HepG2 (cell line): ENCODE measurements around the gene DHRS1. TPM values are rescaled to one million over a fixed set of nuclear protein-coding genes. Genes with fewer than 3 reads are reported as not detected.

Experiments
- CHD2 ChIP-seq: IDR thresholded peaks from 2 replicates; pipeline ENCODE4 v1.6.1; 2011; ENCODE audit warnings: low read depth, low read length, improper control_type of control experiment
- EHMT2 ChIP-seq: fragments of 200-600 bp; sonication (generic); IDR thresholded peaks from 2 replicates; pipeline ENCODE4 v1.7.0; 2017; ENCODE audit warnings: antibody characterized with exemption, low read depth, low read length, borderline replicate concordance
- ISX ChIP-seq: sonication (generic); formaldehyde crosslinking; conservative IDR thresholded peaks from 2 replicates; pipeline ENCODE4 v1.5.0; 2020; ENCODE audit warnings: missing genetic modification reagents
- KLF15 ChIP-seq: sonication (generic); formaldehyde crosslinking; IDR thresholded peaks from 2 replicates; pipeline ENCODE4 v1.8.1; 2023; ENCODE audit warnings: borderline replicate concordance, mild to moderate bottlenecking, inconsistent platforms, missing genetic modification reagents, mixed read lengths
- MATR3 ChIP-seq: sonication (generic); formaldehyde crosslinking; IDR thresholded peaks from 2 replicates; pipeline ENCODE4 v1.4.0; 2020; ENCODE audit warnings: missing genetic modification reagents
- NFKB2 ChIP-seq: sonication (generic); formaldehyde crosslinking; IDR thresholded peaks from 2 replicates; pipeline ENCODE4 v1.4.0; 2020; ENCODE audit warnings: missing genetic modification reagents, borderline replicate concordance
- POLR2AphosphoS5 ChIP-seq: IDR thresholded peaks from 2 replicates; pipeline ENCODE4 v1.6.1; 2012; ENCODE audit warnings: low read depth, low read length
- RARG ChIP-seq: sonication (generic); formaldehyde crosslinking; IDR thresholded peaks from 2 replicates; pipeline ENCODE4 v1.4.0; 2020; ENCODE audit warnings: low read depth, mild to moderate bottlenecking, missing genetic modification reagents
- SMARCE1 ChIP-seq: fragments of 450-650 bp; IDR thresholded peaks from 2 replicates; pipeline ENCODE4 v1.6.1; 2017; ENCODE audit warnings: borderline replicate concordance
- SSRP1 ChIP-seq: IDR thresholded peaks from 2 replicates; pipeline ENCODE4 v1.6.1; 2016; ENCODE audit warnings: control low read depth
- TEAD2 ChIP-seq: sonication (generic); formaldehyde crosslinking; IDR thresholded peaks from 2 replicates; pipeline ENCODE4 v1.9.0; 2021; ENCODE audit warnings: missing genetic modification reagents
- XRCC5 ChIP-seq: fragments of 200-400 bp; formaldehyde crosslinking; optimal IDR thresholded peaks from 2 replicates; pipeline ENCODE3; 2017; ENCODE audit warnings: mild to moderate bottlenecking, low read length
- YY1 ChIP-seq: IDR thresholded peaks from 2 replicates; pipeline ENCODE4 v1.6.1; 2011; ENCODE audit warnings: low read length, low read depth, moderate library complexity, mild to moderate bottlenecking; ENCODE audit not compliant: insufficient read depth, insufficient replicate concordance
- ZKSCAN1 ChIP-seq: fragments of 150-350 bp; IDR thresholded peaks from 2 replicates; pipeline ENCODE4 v1.6.1; 2014; ENCODE audit warnings: low read length
- ZNF136 ChIP-seq: sonication (generic); formaldehyde crosslinking; IDR thresholded peaks from 2 replicates; pipeline ENCODE4 v1.8.1; 2022; ENCODE audit warnings: low read depth, mild to moderate bottlenecking, moderate library complexity, missing genetic modification reagents
- ZNF225 ChIP-seq: sonication (generic); formaldehyde crosslinking; IDR thresholded peaks from 2 replicates; pipeline ENCODE4 v1.4.0; 2020; ENCODE audit warnings: mild to moderate bottlenecking, missing genetic modification reagents
- ZNF557 ChIP-seq: sonication (generic); formaldehyde crosslinking; IDR thresholded peaks from 2 replicates; pipeline ENCODE4 v1.4.0; 2020; ENCODE audit warnings: missing genetic modification reagents
- ZNF780A ChIP-seq: sonication (generic); formaldehyde crosslinking; IDR thresholded peaks from 2 replicates; pipeline ENCODE4 v1.8.0; 2022; ENCODE audit warnings: mild to moderate bottlenecking, missing genetic modification reagents, moderate library complexity
- ZSCAN21 ChIP-seq: sonication (generic); formaldehyde crosslinking; IDR thresholded peaks from 2 replicates; pipeline ENCODE4 v1.8.0; 2022; ENCODE audit warnings: mild to moderate bottlenecking, missing genetic modification reagents, moderate library complexity, borderline replicate concordance
- polyA plus RNA-seq, 8 experiments: library from polyadenylated mRNA; depleted of rRNA in 3 of 8; stranded (reverse) in 7 of 8; unstranded in 1 of 8; fragments of >200 nt; fragmentation: Illumina TruSeq in 4 of 8; extraction: Trizol in 4 of 8; gene quantifications; 2 replicates each; pipeline versions ENCODE4 v1.2.1 to v1.2.3, GENCODE V29; 2011 to 2016; ENCODE audit warnings: low read depth in 4 of 8, missing spikeins in 1 of 8, mixed read lengths in 1 of 8; ENCODE audit not compliant: insufficient read depth in 1 of 8
- total RNA-seq, 5 experiments: library from RNA; depleted of rRNA; stranded (reverse); fragments of >200 nt; fragmentation: Illumina TruSeq; extraction: Trizol; gene quantifications; 2 replicates each; pipeline ENCODE4 v1.2.3, GENCODE V29; 2016; ENCODE audit warnings: low read depth in 1 of 5
- TF ChIP-seq, protein P1 (sequence below): sonication (generic); formaldehyde crosslinking; IDR thresholded peaks from 2 replicates; pipeline ENCODE4; 2020; ENCODE audit warnings: missing genetic modification reagents, mild to moderate bottlenecking, borderline replicate concordance
- TF ChIP-seq, protein P2 (sequence below): sonication (generic); formaldehyde crosslinking; IDR thresholded peaks from 2 replicates; pipeline ENCODE4 v1.4.0; 2020; ENCODE audit warnings: missing genetic modification reagents

The DHRS1 gene
- total and polyA plus RNA-seq, 2 of the 13 experiments (the other 11 are each of a cell fraction or from before 2014, with no cell fraction given) = 49.8 to 60.8 TPM

DNA sequence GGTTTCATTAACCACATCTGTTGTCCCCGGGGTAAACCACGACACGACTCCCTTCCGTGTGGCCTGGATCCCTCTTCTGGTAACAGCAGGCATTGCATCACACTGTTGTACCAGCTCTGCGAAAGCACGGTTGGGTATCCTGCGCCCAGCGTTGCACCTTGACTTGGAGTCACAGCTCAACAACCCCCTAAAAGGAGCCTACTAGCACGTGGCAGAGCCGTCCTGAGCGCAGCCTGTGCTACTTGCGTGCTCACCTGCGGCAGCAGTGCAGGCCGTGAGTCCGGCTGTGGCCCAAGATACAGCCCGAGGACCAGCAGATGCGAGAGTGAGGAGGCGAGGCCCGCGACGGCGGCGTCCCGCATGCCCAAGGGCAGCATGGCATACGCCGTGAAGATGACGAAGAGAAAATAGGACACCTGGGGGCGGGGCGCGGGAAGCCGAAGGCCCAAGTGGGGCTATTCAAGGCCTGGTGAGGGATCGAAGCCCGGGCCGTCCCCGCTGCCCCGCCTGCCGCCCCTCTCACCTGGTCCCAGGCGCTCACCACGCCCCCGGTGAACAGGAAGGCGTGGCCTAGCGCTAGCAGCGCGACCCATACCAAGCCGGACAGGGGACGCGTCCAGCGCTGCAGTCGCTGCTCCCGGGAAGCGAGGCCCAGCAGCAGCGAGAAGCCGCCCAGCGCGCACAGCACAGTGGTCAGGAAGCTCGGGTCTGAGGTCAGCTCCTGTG lies 32.9 kb upstream of the DHRS1 start (continued):
- TF ChIP-seq MATR3 (CRISPR knock-in tag) = peak; percentile 98; the same call in 1 of the 2 replicates
- TF ChIP-seq SSRP1 (CRISPR knock-in tag) = no peak
- peak; percentile 93; the same call in 1 of the 2 replicates for TF ChIP-seq RARG
- peak; percentile 88; the same call in 1 of the 2 replicates for TF ChIP-seq NFKB2 (CRISPR knock-in tag)
- TF ChIP-seq ZNF136 (CRISPR knock-in tag) = peak; percentile 96
- TF ChIP-seq EHMT2 = no peak
- peak; percentile 47 for TF ChIP-seq CHD2
- peak; percentile 73; the same call in 1 of the 2 replicates for TF ChIP-seq ZSCAN21 (CRISPR knock-in tag)
- TF ChIP-seq ZNF780A (CRISPR knock-in tag) = peak; percentile 96
- no peak for TF ChIP-seq POLR2AphosphoS5
- no peak for TF ChIP-seq ISX (CRISPR knock-in tag)
- TF ChIP-seq, protein P1, sequence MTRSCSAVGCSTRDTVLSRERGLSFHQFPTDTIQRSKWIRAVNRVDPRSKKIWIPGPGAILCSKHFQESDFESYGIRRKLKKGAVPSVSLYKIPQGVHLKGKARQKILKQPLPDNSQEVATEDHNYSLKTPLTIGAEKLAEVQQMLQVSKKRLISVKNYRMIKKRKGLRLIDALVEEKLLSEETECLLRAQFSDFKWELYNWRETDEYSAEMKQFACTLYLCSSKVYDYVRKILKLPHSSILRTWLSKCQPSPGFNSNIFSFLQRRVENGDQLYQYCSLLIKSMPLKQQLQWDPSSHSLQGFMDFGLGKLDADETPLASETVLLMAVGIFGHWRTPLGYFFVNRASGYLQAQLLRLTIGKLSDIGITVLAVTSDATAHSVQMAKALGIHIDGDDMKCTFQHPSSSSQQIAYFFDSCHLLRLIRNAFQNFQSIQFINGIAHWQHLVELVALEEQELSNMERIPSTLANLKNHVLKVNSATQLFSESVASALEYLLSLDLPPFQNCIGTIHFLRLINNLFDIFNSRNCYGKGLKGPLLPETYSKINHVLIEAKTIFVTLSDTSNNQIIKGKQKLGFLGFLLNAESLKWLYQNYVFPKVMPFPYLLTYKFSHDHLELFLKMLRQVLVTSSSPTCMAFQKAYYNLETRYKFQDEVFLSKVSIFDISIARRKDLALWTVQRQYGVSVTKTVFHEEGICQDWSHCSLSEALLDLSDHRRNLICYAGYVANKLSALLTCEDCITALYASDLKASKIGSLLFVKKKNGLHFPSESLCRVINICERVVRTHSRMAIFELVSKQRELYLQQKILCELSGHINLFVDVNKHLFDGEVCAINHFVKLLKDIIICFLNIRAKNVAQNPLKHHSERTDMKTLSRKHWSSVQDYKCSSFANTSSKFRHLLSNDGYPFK (CRISPR knock-in tag) = peak; percentile 88
- TF ChIP-seq, protein P2, sequence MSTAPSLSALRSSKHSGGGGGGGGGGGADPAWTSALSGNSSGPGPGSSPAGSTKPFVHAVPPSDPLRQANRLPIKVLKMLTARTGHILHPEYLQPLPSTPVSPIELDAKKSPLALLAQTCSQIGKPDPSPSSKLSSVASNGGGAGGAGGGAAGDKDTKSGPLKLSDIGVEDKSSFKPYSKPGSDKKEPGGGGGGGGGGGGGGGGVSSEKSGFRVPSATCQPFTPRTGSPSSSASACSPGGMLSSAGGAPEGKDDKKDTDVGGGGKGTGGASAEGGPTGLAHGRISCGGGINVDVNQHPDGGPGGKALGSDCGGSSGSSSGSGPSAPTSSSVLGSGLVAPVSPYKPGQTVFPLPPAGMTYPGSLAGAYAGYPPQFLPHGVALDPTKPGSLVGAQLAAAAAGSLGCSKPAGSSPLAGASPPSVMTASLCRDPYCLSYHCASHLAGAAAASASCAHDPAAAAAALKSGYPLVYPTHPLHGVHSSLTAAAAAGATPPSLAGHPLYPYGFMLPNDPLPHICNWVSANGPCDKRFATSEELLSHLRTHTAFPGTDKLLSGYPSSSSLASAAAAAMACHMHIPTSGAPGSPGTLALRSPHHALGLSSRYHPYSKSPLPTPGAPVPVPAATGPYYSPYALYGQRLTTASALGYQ (CRISPR knock-in tag) = no peak
- TF ChIP-seq XRCC5 = peak; percentile 81
- TF ChIP-seq ZKSCAN1 = no peak
- TF ChIP-seq ZNF225 = peak; percentile 100
- TF ChIP-seq SMARCE1 = no peak
- no peak for TF ChIP-seq TEAD2
- TF ChIP-seq ZNF557 (CRISPR knock-in tag) = 0 out of 2 replicates have a peak, but pooled peaks have one; percentile 32
- peak; percentile 91 for TF ChIP-seq KLF15 (CRISPR knock-in tag)
- peak; percentile 20 for TF ChIP-seq YY1
